GM12873 (cell line): ENCODE measurements around the gene RGS19.

Source experiments
- TF ChIP-seq, protein P1 (sequence below): IDR thresholded peaks from 2 replicates; pipeline ENCODE4 v1.5.1; 2012; ENCODE audit warnings: low read depth, mild to moderate bottlenecking, moderate library complexity, low read length, control low read depth; ENCODE audit not compliant: insufficient read depth; ENCODE audit errors: missing control alignments

The RGS19 gene

DNA sequence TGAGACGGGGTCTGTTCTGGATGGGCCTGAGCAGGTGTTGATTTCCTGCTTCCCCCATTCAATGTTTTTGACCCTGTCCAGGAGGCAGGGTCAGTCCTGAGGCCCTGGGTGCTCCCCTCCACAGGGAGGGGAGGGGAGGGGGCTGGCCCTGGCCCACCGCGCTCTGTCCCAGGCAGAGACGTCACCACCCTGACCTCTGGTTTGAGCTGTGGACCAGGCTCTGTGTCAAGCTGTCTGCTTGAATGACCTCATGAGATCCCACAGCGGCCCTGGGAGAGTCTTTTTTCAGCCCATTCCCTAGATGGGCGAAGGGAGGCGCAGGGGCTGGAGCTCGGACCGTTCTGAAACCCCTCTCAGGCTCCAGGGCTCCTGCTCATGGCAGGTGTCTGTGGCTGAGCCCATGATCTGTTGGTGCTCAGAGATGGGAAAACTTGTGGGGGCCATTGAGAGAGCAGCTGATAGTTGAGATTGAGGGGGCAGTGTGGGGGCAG lies 13.7 kb upstream of the RGS19 start:
- TF ChIP-seq, protein P1, sequence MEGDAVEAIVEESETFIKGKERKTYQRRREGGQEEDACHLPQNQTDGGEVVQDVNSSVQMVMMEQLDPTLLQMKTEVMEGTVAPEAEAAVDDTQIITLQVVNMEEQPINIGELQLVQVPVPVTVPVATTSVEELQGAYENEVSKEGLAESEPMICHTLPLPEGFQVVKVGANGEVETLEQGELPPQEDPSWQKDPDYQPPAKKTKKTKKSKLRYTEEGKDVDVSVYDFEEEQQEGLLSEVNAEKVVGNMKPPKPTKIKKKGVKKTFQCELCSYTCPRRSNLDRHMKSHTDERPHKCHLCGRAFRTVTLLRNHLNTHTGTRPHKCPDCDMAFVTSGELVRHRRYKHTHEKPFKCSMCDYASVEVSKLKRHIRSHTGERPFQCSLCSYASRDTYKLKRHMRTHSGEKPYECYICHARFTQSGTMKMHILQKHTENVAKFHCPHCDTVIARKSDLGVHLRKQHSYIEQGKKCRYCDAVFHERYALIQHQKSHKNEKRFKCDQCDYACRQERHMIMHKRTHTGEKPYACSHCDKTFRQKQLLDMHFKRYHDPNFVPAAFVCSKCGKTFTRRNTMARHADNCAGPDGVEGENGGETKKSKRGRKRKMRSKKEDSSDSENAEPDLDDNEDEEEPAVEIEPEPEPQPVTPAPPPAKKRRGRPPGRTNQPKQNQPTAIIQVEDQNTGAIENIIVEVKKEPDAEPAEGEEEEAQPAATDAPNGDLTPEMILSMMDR: no peak

DNA sequence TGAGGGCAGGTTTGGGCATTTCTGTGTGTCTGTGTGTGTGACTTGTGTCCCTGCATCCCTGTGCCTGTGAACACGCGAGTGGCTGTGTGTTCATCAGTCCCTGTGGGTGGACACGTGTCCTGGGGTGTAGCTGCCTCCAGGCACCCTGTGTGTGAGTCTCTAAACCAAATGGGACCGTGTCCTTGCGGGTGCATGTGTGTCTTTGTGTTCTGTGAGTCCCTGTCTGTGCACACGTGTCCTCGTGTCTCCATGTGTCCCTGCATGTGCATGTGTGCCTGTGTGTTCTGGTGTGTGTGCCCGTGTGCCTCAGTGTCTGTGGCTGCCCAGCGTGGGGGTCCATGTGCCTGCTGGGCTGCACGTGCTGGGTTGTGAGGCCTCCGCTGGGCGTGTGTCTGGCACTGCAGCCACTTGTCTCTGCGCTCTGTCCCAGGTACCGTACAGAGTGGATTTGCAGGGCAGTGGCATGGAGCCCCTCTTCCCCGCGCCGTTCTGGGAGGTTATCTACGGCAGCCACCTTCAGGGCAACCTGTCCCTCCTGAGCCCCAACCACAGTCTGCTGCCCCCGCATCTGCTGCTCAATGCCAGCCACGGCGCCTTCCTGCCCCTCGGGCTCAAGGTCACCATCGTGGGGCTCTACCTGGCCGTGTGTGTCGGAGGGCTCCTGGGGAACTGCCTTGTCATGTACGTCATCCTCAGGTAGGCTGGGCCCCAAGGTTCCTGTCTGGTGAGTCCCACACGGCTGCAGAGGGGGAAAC lies 13.1 kb upstream of the RGS19 start:
- TF ChIP-seq, protein P1: no peak

DNA sequence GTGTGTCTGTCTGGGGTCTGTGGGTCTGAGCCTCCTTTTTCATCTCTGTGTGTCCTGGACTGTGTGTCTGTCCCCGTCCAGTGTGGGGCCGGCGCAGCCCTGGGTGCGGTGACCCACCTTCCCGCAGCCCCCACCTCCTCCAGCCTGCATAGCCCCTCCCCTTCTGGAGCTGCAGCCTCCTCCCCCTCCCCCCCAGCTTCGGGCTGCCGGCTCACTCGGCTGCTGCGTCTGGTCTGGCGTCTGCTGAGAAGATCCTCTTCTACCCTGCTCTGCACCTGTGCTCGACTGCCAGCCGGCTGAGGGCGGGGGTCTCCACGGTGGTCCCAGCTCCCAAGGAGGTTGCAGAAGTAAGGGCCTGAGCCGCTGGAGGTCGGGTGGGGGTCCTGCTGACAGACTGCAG lies 12.5 kb upstream of the RGS19 start:
- TF ChIP-seq, protein P1: no peak

DNA sequence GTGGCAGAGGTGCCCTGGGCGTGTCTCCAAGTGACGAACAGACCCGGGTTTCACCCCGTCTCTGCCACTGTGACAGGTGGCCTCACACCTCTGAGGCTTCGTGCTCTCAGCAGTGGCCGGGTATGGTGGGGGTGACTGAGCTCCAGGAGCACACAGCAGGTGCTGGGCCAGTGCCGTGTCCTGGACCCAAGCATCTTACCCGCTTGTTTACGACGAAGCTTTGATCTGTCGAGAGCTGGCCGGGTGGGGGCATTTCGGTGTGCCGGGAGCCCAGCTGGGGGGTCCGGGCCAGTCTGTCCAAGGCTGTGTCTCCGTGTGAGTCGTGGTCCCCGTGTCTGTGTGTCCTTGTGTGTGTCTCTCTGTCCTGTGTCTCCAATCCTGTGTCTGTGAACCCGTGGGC lies 12.0 kb upstream of the RGS19 start:
- TF ChIP-seq, protein P1: no peak

DNA sequence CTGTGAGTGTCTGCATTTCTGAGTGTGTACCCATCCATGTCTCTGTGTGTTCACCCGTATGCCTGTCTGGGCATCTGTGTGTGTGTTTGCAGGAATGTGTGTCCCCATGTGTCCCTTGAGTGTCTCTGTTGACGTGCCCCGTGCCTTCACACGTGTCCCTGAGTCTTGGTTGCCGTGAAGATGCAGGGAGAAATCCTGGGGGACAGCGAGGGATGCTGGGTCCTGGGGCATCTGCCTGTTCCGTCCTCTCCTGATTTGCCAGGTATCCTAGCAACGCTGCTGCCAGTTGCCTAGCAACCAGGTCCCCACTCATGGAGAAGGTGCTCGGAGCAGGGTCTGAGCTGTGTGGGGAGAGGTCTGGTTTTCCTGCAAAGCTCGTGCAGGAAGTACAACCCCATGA lies 10.8 kb upstream of the RGS19 start:
- TF ChIP-seq, protein P1: no peak

DNA sequence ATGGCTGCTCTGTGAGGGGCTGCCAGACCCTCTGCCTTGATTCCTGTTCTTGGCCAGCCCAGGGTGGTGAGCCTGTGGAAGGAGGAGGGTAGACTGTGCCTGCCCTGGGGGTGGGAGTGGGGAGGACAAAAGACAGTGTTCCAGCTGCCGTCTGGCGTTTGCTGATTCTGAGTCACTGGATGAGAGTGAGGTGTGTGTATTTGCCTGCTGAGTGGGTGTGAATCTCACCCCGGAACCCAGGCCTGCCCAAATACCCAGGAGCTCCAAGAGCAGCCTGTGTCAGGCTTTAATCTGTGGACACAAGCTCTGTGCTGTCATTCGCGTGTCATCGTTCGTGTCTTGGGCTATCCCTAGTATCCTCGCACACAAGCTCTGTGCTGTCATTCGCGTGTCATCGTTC lies 7.5 kb upstream of the RGS19 start:
- TF ChIP-seq, protein P1: no peak

DNA sequence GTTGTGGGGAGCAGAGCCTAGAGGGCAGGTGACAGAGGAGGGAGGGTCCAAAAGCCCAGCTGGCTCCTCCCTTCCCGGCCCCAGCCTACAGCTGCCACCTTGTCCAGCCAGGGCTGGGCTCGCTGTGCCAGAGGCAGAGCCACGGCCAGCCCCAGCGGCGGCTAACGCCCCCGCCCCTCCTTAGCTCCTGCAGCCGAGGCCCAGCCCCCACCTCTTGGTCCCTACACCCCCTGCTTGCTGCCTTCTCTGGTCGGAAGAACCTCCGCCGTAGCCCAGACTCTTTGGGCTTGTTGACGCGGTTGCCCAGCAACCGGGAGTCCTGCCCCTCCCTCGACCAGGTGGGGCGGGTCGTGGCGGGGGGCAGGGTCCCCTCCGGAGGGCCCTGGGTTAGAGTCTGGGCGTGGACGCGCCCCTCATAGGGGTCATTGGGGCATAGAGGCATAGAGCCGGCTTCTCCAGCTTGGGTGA lies 5.4 kb upstream of the RGS19 start:
- TF ChIP-seq, protein P1: no peak
